ENCODE data around the gene RPH3AL. TPM values are rescaled to one million over a fixed set of nuclear protein-coding genes. Genes with fewer than 3 reads are reported as not detected.

RPH3AL gene
- total RNA-seq, 4 donors from 2014 or later: 6.3 to 14.4 (median 10.8) TPM

GRCh38 chr17:178292-179065 lies 174.1 kb downstream of the RPH3AL start:
- ATAC-seq (no peak), DNase-seq (no peak)
- Histone ChIP-seq H3K9me3 (no peaks in the 10 kb centered on the region), H3K36me3 (no peaks in the 10 kb centered on the region), H3K4me3 (peak overlapping the region in 1 of 4 donors; percentile 39), H3K27ac (peak overlapping the region in 2 of 4 donors; percentile 66 to 77), H3K27me3 (peaks cover 9 to 25% (median 13%) of the 10 kb centered on the region in 3 donors), H3K4me1 (no peaks in the 10 kb centered on the region)
- intact Hi-C loops (cut with DNase I; ENCODE audit: low total_unique reads): no loop called here
- TF ChIP-seq, protein P1, sequence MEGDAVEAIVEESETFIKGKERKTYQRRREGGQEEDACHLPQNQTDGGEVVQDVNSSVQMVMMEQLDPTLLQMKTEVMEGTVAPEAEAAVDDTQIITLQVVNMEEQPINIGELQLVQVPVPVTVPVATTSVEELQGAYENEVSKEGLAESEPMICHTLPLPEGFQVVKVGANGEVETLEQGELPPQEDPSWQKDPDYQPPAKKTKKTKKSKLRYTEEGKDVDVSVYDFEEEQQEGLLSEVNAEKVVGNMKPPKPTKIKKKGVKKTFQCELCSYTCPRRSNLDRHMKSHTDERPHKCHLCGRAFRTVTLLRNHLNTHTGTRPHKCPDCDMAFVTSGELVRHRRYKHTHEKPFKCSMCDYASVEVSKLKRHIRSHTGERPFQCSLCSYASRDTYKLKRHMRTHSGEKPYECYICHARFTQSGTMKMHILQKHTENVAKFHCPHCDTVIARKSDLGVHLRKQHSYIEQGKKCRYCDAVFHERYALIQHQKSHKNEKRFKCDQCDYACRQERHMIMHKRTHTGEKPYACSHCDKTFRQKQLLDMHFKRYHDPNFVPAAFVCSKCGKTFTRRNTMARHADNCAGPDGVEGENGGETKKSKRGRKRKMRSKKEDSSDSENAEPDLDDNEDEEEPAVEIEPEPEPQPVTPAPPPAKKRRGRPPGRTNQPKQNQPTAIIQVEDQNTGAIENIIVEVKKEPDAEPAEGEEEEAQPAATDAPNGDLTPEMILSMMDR (IDR thresholded peaks at IDR 0.05 in 4 of 5, conservative IDR thresholded peaks at IDR 0.05 in 1 of 5): no peak
- no peak for TF ChIP-seq POLR2A (IDR thresholded peaks at IDR 0.05)
- in situ Hi-C loops (cut with MboI; ENCODE audit: low sequenced_read_pairs in 4 of 4): no loop called here

DNA sequence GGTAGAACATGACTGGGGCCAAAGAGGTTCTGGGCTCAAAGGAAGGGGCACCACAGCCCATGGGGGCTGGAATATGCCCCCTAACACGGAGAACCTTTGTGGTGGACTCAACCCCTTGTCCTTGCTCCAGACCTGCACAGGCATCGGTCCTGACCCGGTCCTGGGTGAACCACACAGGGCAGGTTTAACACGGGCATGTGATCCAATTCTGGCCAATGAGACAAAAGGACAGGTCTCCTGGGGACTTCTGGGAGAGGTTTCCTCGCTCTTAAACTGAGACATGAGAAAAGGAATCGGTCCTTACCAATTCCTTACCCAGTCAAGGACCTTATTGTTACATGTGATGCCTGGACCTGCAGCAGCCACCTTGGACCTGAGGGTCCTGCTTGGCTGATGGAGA lies 174.8 kb downstream of the RPH3AL start:
- no peak for ATAC-seq
- H3K4me3 ChIP-seq: no peak overlapping the region
- no peak overlapping the region for H3K27ac ChIP-seq
- in situ Hi-C loops (cut with MboI; ENCODE audit: low sequenced_read_pairs in 4 of 4): no loop called here
- no peaks in the 10 kb centered on the region for H3K4me1 ChIP-seq
- no peaks in the 10 kb centered on the region for H3K9me3 ChIP-seq
- no peak for DNase-seq
- H3K36me3 ChIP-seq: no peaks in the 10 kb centered on the region
- peaks cover 9 to 24% (median 13%) of the 10 kb centered on the region in 3 donors for H3K27me3 ChIP-seq
- TF ChIP-seq, protein P1 (IDR thresholded peaks at IDR 0.05 in 4 of 5, conservative IDR thresholded peaks at IDR 0.05 in 1 of 5): no peak
- no peak for TF ChIP-seq POLR2A (IDR thresholded peaks at IDR 0.05)
- intact Hi-C loops (cut with DNase I; ENCODE audit: low total_unique reads): no loop called here

DNA sequence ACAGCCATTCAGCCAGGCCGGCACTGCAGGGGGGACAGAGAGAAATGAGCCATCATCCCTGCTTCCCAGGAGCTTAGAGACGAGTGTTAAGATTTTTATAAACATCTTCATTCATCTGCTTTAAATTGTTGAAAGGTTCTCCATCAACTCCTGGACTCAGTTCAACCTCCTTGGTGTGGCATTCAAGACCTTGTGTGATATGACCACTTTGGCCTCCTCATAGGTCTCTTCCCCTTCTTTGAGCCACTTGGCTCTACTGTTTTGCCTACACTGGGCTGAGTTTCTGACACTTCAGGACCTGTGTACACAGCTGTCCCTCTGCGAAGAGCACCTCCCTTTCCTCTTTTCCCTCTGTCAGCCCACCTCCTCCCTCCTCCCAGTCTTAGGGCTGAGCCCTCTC lies 175.5 kb downstream of the RPH3AL start:
- intact Hi-C loops (cut with DNase I; ENCODE audit: low total_unique reads): no loop called here
- no peak overlapping the region for H3K27ac ChIP-seq
- no peaks in the 10 kb centered on the region for H3K9me3 ChIP-seq
- TF ChIP-seq, protein P1 (IDR thresholded peaks at IDR 0.05 in 4 of 5, conservative IDR thresholded peaks at IDR 0.05 in 1 of 5): no peak
- TF ChIP-seq POLR2A (IDR thresholded peaks at IDR 0.05): no peak
- no peaks in the 10 kb centered on the region for H3K4me1 ChIP-seq
- no peaks in the 10 kb centered on the region for H3K36me3 ChIP-seq
- ATAC-seq (no peak), DNase-seq (no peak)
- H3K4me3 ChIP-seq: no peak overlapping the region
- in situ Hi-C loops (cut with MboI; ENCODE audit: low sequenced_read_pairs in 4 of 4): no loop called here
- peaks cover 9 to 18% (median 12%) of the 10 kb centered on the region in 3 donors for H3K27me3 ChIP-seq

GRCh38 chr17:173166-173911 lies 179.3 kb downstream of the RPH3AL start:
- Histone ChIP-seq H3K27ac (no peak overlapping the region), H3K4me1 (no peaks in the 10 kb centered on the region), H3K27me3 (no peaks in the 10 kb centered on the region), H3K36me3 (no peaks in the 10 kb centered on the region), H3K9me3 (no peaks in the 10 kb centered on the region), H3K4me3 (no peak overlapping the region)
- TF ChIP-seq, protein P1 (IDR thresholded peaks at IDR 0.05 in 4 of 5, conservative IDR thresholded peaks at IDR 0.05 in 1 of 5): no peak
- no peak for TF ChIP-seq POLR2A (IDR thresholded peaks at IDR 0.05)
- ATAC-seq (no peak), DNase-seq (no peak)
- intact Hi-C loops (cut with DNase I; ENCODE audit: low total_unique reads) (no loop called here), in situ Hi-C loops (cut with MboI; ENCODE audit: low sequenced_read_pairs in 4 of 4) (no loop called here)

Data from gastrocnemius medialis (tissue), 4 donors.